ENCODE data around the gene SLC49A3.
A peak's percentile ranks its signal among the peaks of the same experiment; 100 is the strongest.
"Not testable (repeated sequence)": the region's sequence is repeated elsewhere in the genome, so short reads cannot be mapped to it uniquely, and the experiment has no call there.

Gene SLC49A3

GRCh38 chr4:688854-689681 lies at the start of gene SLC49A3:
SLC49A3 (minus strand) TSS chr4:689151; CDS start chr4:689127, 24 bp downstream.
- no peak for DNase-seq

- DNase-seq = not testable (repeated sequence)
Observed at GRCh38 chr4:736561-736960, 47.6 kb upstream of the SLC49A3 start.

GRCh38 chr4:735583-735982 lies 46.6 kb upstream of the SLC49A3 start:
- DNase-seq = no peak

GRCh38 chr4:734951-735350 lies 46.0 kb upstream of the SLC49A3 start:
- no peak for DNase-seq

GRCh38 chr4:734075-734474 lies 45.1 kb upstream of the SLC49A3 start:
- no peak for DNase-seq

GRCh38 chr4:733631-733980 lies 44.7 kb upstream of the SLC49A3 start:
- DNase-seq = no peak

GRCh38 chr4:732911-733630 lies 44.1 kb upstream of the SLC49A3 start:
- no peak for DNase-seq

- no peak for DNase-seq
Observed at GRCh38 chr4:732486-732885, 43.5 kb upstream of the SLC49A3 start.

- DNase-seq = not testable (repeated sequence)
Observed at GRCh38 chr4:731954-732353, 43.0 kb upstream of the SLC49A3 start.

GRCh38 chr4:730946-731904 lies 42.3 kb upstream of the SLC49A3 start:
- DNase-seq = peak; percentile 21

GRCh38 chr4:730511-730910 lies 41.6 kb upstream of the SLC49A3 start:
- no peak for DNase-seq

GRCh38 chr4:729336-730315 lies 40.7 kb upstream of the SLC49A3 start:
- DNase-seq = no peak

GRCh38 chr4:727576-727975 lies 38.6 kb upstream of the SLC49A3 start:
- no peak for DNase-seq

GRCh38 chr4:726838-727237 lies 37.9 kb upstream of the SLC49A3 start:
- DNase-seq = no peak

GRCh38 chr4:726235-726787 lies 37.4 kb upstream of the SLC49A3 start:
- no peak for DNase-seq

GRCh38 chr4:725391-726234 lies 36.7 kb upstream of the SLC49A3 start:
- no peak for DNase-seq

- no peak for DNase-seq
Observed at GRCh38 chr4:723751-724530, 35.0 kb upstream of the SLC49A3 start.

- DNase-seq = no peak
Observed at GRCh38 chr4:722851-723360, 34.0 kb upstream of the SLC49A3 start.

- no peak for DNase-seq
Observed at GRCh38 chr4:722169-722725, 33.3 kb upstream of the SLC49A3 start.
